Neutrophil (primary cell): ENCODE data around the gene CDKAL1.

Experiments
- H3K27ac ChIP-seq: fragments of 200-600 bp; sonication (generic); 2 replicates; pipeline ENCODE4 v1.5.1; 2016; ENCODE audit warnings: mild to moderate bottlenecking, moderate library complexity
- H3K27me3 ChIP-seq: fragments of 200-600 bp; sonication (generic); 2 replicates; pipeline ENCODE4 v1.6.0; 2016; ENCODE audit warnings: mild to moderate bottlenecking
- H3K36me3 ChIP-seq: fragments of 200-600 bp; sonication (generic); 2 replicates; pipeline ENCODE4 v1.5.1; 2017
- H3K4me1 ChIP-seq, 2 experiments: fragments of 200-600 bp in 1 of 2; sonication (generic) in 1 of 2; 1 replicate in 1 of 2; 2 replicates in 1 of 2; pipeline versions ENCODE4 v1.5.1 to v1.6.1; 2013 to 2016; ENCODE audit warnings: low read depth in 1 of 2, low read length in 1 of 2, mild to moderate bottlenecking in 1 of 2, moderate library complexity in 1 of 2; ENCODE audit not compliant: control insufficient read depth in 1 of 2, insufficient read depth in 1 of 2
- H3K4me3 ChIP-seq, 2 experiments: fragments of 200-600 bp in 1 of 2; sonication (generic) in 1 of 2; 1 replicate in 1 of 2; 2 replicates in 1 of 2; pipeline ENCODE4 v1.5.1; 2013 to 2016; ENCODE audit warnings: low read depth in 1 of 2, low read length in 1 of 2, mild to moderate bottlenecking in 1 of 2, moderate library complexity in 1 of 2
- H3K9me3 ChIP-seq: fragments of 200-600 bp; sonication (generic); 2 replicates; pipeline ENCODE4 v1.5.1; 2016
- CTCF ChIP-seq: fragments of 200-600 bp; sonication (generic); IDR thresholded peaks from 2 replicates; pipeline ENCODE4 v1.5.1; 2016; ENCODE audit warnings: antibody characterized with exemption

The CDKAL1 gene

GRCh38 chr6:21099338-21100314 is 565.4 kb downstream of the CDKAL1 start:
- TF ChIP-seq CTCF, result no peak
- Histone ChIP-seq H3K4me1 (peaks cover 4 to 7% of the 10 kb centered on the region in 2 experiments), H3K36me3 (no peaks in the 10 kb centered on the region), H3K27me3 (no peaks in the 10 kb centered on the region), H3K4me3 (no peak overlapping the region), H3K9me3 (no peaks in the 10 kb centered on the region), H3K27ac (no peak overlapping the region)

- Histone ChIP-seq H3K4me1 (peaks cover 4 to 7% of the 10 kb centered on the region in 2 experiments), H3K36me3 (no peaks in the 10 kb centered on the region), H3K9me3 (no peaks in the 10 kb centered on the region), H3K27me3 (no peaks in the 10 kb centered on the region), H3K27ac (no peak overlapping the region), H3K4me3 (no peak overlapping the region)
- TF ChIP-seq CTCF, result no peak
These were observed 566.7 kb downstream of the CDKAL1 start for GRCh38 chr6:21100991-21101390.

GRCh38 chr6:21101694-21102093 is 567.4 kb downstream of the CDKAL1 start:
- Histone ChIP-seq H3K4me3 (no peak overlapping the region), H3K9me3 (no peaks in the 10 kb centered on the region), H3K27ac (no peak overlapping the region), H3K4me1 (peaks cover 4 to 7% of the 10 kb centered on the region in 2 experiments), H3K27me3 (no peaks in the 10 kb centered on the region), H3K36me3 (no peaks in the 10 kb centered on the region)
- TF ChIP-seq CTCF, result no peak

GRCh38 chr6:21102201-21102600 is 567.9 kb downstream of the CDKAL1 start:
- Histone ChIP-seq H3K27ac (no peak overlapping the region), H3K4me3 (no peak overlapping the region), H3K4me1 (peaks cover 4 to 7% of the 10 kb centered on the region in 2 experiments), H3K9me3 (no peaks in the 10 kb centered on the region), H3K27me3 (no peaks in the 10 kb centered on the region), H3K36me3 (no peaks in the 10 kb centered on the region)
- no peak for TF ChIP-seq CTCF

GRCh38 chr6:21102624-21103023 is 568.4 kb downstream of the CDKAL1 start:
- H3K36me3 ChIP-seq, result no peaks in the 10 kb centered on the region
- peaks cover 4 to 7% of the 10 kb centered on the region in 2 experiments for H3K4me1 ChIP-seq
- H3K27ac ChIP-seq, result no peak overlapping the region
- no peaks in the 10 kb centered on the region for H3K9me3 ChIP-seq
- no peaks in the 10 kb centered on the region for H3K27me3 ChIP-seq
- no peak overlapping the region for H3K4me3 ChIP-seq
- no peak for TF ChIP-seq CTCF
